SHP77 treated with DMSO at 0.1 percent for 48 hours (cell line): Measurements from ENCODE around the gene OR10G7.
"Not testable (repeated sequence)": the region's sequence is repeated elsewhere in the genome, so short reads cannot be mapped to it uniquely, and the experiment has no call there.

ENCODE experiments used
- DNase-seq: peaks from one replicate; lab custom pipeline; 2025; lab: John Stamatoyannopoulos, UW

OR10G7 gene

GRCh38 chr11:124039557-124039956 lies 1.6 kb downstream of the OR10G7 start:
- DNase-seq, result no peak

DNA sequence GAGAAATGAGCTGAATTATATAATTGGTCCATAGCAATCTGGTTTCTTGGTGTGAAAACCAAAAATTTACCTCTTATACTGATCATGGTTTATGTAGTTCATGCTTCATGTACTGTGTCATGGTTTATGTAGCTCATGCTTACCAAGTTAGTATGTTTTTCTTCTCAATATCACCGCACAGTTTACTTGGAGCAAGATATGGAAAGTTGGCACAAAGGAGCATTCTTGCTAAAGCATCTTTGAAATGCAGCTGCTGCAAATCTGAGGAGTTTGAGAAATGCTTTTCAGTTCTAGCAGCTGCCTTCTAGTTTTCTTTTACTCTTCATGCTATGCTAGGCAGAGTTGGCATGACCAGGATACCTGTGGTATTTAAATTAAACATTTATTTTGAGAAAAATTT lies 4.5 kb downstream of the OR10G7 start:
- no peak for DNase-seq

GRCh38 chr11:124026498-124026897 lies 14.6 kb downstream of the OR10G7 start, which contains the start of gene OR10G8:
Gene OR10G8, plus strand, starts transcription at chr11:124026798. Its CDS starts 2,825 bp downstream, at chr11:124029623.
- DNase-seq, result no peak

- not testable (repeated sequence) for DNase-seq
These were observed 25.3 kb downstream of the OR10G7 start for GRCh38 chr11:124015837-124016236.

DNA sequence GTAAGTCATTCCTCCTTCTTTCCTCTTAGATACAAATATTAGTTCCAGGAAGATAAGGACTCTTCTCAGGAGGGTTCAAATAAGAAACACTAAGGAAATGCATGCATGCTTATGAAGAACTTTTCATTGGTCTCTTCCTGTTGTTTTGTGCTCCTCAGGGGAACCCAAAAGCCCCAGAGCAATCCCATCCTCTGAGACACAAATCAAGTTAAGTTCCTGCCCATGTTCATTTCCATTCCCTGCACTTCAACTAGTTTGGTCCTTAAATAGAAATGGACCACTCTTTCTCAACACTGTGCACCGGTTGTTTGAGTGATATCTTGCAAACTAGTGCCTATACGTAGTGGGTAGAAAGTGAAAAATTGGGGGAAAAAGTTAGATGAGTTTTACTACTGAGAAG lies 28.4 kb downstream of the OR10G7 start, which contains the start of gene OR10G4:
Gene OR10G4 (plus strand): TSS at position 301 of the 400 bp plus-strand sequence. CDS start 2,578 bp downstream, outside the sequence.
- no peak for DNase-seq

DNA sequence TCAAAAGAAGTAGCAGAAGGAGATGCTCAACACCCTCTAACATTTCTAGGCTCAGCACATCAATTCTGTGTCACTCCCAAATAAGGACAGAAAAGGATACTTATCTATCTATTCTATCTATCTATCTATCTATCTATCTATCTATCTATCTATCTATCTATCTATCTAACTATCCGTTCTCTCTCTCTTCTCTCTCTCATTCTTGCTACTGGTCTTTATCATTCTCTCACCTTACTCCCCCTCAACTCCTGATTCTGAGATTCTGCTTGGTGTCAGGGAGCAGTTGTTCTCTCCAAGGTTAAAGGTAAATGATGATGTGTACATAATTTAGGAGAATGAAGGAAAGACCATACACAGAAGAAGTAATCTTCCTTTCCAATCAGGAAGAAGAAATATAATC lies 46.0 kb downstream of the OR10G7 start, which contains the start of gene OR10G6:
Gene OR10G6 (minus strand): TSS at position 43 of the 400 bp plus-strand sequence. CDS start 0 bp downstream, at position 43.
- DNase-seq, result no peak
